Effector memory CD8-positive, alpha-beta T cell (primary cell): Measurements from ENCODE around the gene ACKR3.
A peak's percentile ranks its signal among the peaks of the same experiment; 100 is the strongest.

Source experiments
- ATAC-seq: fragments of 150-1000 bp; cut with Tn5 transposase; replicated peaks from 2 replicates; pipeline ENCODE4 v1.10.0; 2021; ENCODE audit warnings: mild to moderate bottlenecking, moderate library complexity
- DNase-seq, 3 experiments: peaks; one replicate each; pipeline ENCODE4 v3.0.0; 2021
- H3K27ac Mint-ChIP-seq, 2 donors: one replicate each; pipeline ENCODE4 v1.8.0; 2022; ENCODE audit warnings: mild to moderate bottlenecking in 2 of 2, mixed read lengths in 2 of 2, moderate library complexity in 2 of 2
- H3K27me3 Mint-ChIP-seq, 2 donors: one replicate each; pipeline ENCODE4 v1.8.0; 2022; ENCODE audit warnings: mixed read lengths in 2 of 2
- H3K36me3 Mint-ChIP-seq: one replicate; pipeline ENCODE4 v1.8.0; 2022; ENCODE audit warnings: mild to moderate bottlenecking, moderate library complexity, mixed read lengths; ENCODE audit not compliant: insufficient read depth
- H3K4me1 Mint-ChIP-seq, 2 donors: one replicate each; pipeline ENCODE4 v1.8.0; 2022; ENCODE audit warnings: low read depth in 2 of 2, mixed read lengths in 2 of 2
- H3K4me3 Mint-ChIP-seq, 2 donors: one replicate each; pipeline ENCODE4 v1.8.0; 2022; ENCODE audit warnings: mild to moderate bottlenecking in 2 of 2, mixed read lengths in 2 of 2, moderate library complexity in 2 of 2
- H3K9me3 Mint-ChIP-seq, 2 donors: one replicate each; pipeline ENCODE4 v1.8.0; 2022; ENCODE audit warnings: mixed read lengths in 2 of 2
- total RNA-seq, 9 experiments: gene quantifications; one replicate each; lab custom pipeline; 2026; lab: John Stamatoyannopoulos, UW

ACKR3 gene
- total RNA-seq: 0 to 2.9 (median 0.67) reads per million in 9 experiments

DNA sequence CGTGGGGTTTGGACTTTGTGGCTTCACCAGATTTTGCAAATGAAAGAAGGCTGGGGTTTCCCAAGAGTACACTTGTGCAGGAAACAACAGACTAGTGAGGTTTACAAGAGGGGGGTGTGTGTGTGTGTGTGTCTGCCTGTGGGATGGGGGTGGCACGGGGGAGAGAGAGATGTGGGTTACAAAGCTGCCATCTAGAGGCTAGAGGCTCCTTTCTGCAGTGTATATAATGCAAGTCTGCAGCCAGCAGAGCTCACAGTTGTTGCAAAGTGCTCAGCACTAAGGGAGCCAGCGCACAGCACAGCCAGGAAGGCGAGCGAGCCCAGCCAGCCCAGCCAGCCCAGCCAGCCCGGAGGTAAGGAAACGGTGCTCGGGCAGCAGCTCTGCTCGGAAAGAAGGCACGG, at the start of gene ACKR3:
Gene ACKR3 (plus strand): TSS at position 253 of the 401 bp plus-strand sequence. CDS start 10,641 bp downstream, outside the sequence.
- Mint-ChIP-seq H3K4me3 (peak within 1 kb of the TSS; percentile 76 to 83), H3K27me3 (no peaks in the 10 kb centered on the region), H3K36me3 (peaks cover 9% of the 10 kb centered on the region), H3K9me3 (no peaks in the 10 kb centered on the region), H3K4me1 (peaks cover 23 to 24% of the 10 kb centered on the region in 2 donors), H3K27ac (peak within 1 kb of the TSS; percentile 14 to 79)
- DNase-seq (peak; percentile 69 to 73 (median 70)), ATAC-seq (peak; percentile 95)

DNA sequence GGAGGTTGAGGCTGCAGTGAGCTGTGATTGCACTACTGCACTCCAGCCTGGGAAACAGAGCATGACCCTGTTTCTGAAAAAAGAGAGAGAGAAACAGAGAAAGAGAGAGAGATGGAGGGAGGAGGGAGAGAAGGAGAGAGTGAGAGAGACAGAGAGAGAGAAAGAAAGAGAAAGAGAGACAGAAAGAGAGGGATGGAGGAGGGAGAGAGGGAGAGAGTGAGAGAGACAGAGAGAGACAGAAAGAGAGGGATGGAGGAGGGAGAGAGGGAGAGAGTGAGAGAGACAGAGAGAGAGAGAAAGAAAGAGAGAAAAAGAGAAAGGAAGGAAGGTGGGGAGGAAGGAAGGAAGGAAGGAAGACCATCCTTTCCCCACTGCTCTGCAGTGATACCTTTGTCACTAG, 48.1 kb upstream of the ACKR3 start:
- no peaks in the 10 kb centered on the region for H3K9me3 Mint-ChIP-seq
- H3K36me3 Mint-ChIP-seq: no peaks in the 10 kb centered on the region
- peaks cover 24% of the 10 kb centered on the region in 2 donors for H3K27me3 Mint-ChIP-seq
- no peak overlapping the region for H3K27ac Mint-ChIP-seq
- no peak for ATAC-seq
- H3K4me1 Mint-ChIP-seq: peaks cover 0 to 6% of the 10 kb centered on the region in 2 donors
- no peak overlapping the region for H3K4me3 Mint-ChIP-seq
- no peak for DNase-seq

DNA sequence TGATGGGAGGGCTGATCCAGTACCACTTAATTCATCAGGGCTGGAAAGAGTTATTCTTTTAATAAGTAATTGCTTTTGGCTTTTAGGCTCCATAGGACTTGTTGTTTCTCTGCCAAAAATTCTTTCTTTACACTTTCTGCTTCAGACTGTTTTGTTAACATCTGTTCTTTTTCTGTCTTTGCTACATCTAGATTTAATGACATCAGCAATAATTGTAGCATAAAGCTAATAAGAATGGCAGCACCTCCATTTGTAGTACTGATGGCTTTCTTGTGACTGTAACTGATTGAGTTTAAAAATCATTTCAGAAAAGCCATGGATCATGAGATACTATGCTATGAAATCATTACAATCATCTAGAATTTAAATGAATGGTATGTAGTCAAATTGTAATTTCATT, 46.4 kb upstream of the ACKR3 start:
- no peaks in the 10 kb centered on the region for H3K36me3 Mint-ChIP-seq
- H3K27ac Mint-ChIP-seq: no peak overlapping the region
- DNase-seq (no peak), ATAC-seq (no peak)
- H3K9me3 Mint-ChIP-seq: no peaks in the 10 kb centered on the region
- peaks cover 0 to 6% of the 10 kb centered on the region in 2 donors for H3K4me1 Mint-ChIP-seq
- H3K4me3 Mint-ChIP-seq: no peak overlapping the region
- H3K27me3 Mint-ChIP-seq: peaks cover 24% of the 10 kb centered on the region in 2 donors

DNA sequence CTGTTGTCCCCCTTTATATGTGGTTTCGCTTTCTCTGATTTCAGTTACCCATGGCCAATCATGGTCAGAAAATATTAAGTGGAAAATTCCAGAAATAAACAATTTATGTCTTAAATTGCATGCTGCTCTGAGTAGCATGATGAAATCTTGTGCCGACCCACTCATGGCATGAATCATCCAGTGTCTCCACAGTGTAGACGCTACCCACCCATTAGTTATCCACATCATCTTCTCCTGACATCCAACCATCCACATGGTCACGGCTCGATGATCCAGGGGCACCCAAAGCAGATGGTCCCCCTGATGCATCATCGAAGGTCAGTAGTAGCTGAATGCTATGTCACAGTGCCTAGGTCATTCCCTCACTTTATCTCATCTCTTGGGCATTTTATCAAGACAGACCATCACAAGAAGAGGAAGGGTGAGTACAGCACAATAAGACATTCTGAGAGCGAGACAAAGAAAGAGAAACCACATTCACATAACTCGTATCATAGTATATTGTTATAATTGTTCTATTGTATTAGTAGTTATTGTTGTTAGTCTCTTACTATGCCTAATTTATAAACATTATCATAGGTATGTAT, 44.1 kb upstream of the ACKR3 start:
- Mint-ChIP-seq H3K4me1 (peaks cover 0 to 6% of the 10 kb centered on the region in 2 donors), H3K4me3 (no peak overlapping the region), H3K27ac (no peak overlapping the region), H3K9me3 (no peaks in the 10 kb centered on the region), H3K27me3 (peaks cover 24% of the 10 kb centered on the region in 2 donors), H3K36me3 (no peaks in the 10 kb centered on the region)
- no peak for DNase-seq
- ATAC-seq: no peak

DNA sequence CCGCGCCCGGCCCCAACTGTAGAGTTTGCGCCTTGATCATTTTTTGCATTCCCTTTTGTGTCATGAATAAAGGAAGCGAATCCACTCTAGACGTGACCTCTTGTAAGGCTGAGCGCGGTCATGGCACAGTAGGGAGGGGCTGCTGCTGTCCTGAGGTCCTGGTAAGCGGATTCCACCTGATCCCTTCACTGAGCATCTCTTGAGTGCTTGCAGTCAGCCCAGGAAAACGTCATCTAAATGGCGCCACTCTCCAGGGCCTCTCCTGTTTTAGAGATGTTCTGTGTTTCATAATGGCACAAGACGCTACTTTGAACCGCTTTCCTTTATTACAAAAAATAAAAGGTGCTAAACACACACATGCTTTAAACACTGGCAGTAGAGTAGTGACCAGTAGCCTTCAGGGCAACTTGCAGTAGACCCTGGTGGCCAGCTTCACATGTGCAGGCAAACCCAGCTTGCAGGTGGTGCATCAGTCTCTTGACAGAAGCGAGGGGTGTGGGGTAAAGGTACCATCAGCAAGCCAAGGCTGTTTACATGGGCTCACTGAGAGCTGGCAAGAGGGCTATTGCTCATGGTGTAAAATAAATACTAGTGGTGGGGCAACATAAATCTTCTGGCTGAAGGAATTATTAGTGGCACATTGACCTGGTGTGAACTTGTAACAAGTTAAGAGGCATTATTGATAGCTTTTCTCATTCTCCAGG, 43.0 kb upstream of the ACKR3 start:
- DNase-seq (no peak), ATAC-seq (no peak)
- no peak overlapping the region for H3K4me3 Mint-ChIP-seq
- no peak overlapping the region for H3K27ac Mint-ChIP-seq
- H3K9me3 Mint-ChIP-seq: no peaks in the 10 kb centered on the region
- peaks cover 0 to 3% of the 10 kb centered on the region in 2 donors for H3K4me1 Mint-ChIP-seq
- no peaks in the 10 kb centered on the region for H3K36me3 Mint-ChIP-seq
- peaks cover 16 to 24% of the 10 kb centered on the region in 2 donors for H3K27me3 Mint-ChIP-seq

DNA sequence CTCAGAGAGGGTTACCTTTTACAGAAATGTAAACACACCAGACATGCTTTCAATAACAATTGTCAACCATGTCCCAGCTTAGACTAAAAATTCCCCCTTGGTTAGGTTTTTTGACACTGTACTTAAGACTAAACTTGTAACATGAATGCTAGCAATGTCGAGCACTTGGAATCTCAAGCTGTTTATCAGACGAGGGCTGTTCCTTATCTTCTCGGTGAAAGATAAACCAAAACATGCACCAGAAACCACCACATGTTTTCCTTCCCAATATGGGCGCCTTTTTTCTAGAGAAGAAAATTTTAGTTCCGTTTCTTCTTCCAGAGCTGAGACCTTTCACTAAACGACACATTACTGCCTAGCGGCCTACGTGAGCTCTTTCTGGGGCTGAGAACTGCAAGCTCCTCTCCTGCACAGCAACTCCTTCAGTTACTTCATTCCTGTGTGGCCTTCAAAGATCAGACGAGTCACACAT, 42.4 kb upstream of the ACKR3 start:
- Mint-ChIP-seq H3K4me1 (no peaks in the 10 kb centered on the region), H3K36me3 (no peaks in the 10 kb centered on the region), H3K27me3 (peaks cover 13 to 24% of the 10 kb centered on the region in 2 donors), H3K9me3 (no peaks in the 10 kb centered on the region), H3K27ac (no peak overlapping the region), H3K4me3 (no peak overlapping the region)
- DNase-seq: no peak
- no peak for ATAC-seq

DNA sequence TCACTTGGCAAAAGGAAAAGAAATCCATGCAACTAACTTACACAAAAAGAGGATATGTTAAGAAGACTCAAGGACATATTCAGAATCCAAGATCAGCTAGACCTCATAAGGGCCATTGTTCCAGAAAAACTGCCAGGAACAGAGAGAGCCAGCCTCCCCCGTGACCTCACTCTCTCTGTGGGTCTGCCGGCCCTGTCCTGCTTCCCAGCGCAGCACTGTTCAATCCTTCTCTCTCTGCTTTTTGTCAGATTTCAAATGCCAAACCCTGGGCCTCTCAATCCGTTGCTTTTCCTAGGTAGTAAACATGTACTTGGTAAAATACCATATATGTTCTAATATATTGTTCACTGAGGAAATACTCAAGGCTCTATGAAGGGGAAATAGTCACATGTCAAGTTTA, 40.0 kb upstream of the ACKR3 start:
- no peak overlapping the region for H3K27ac Mint-ChIP-seq
- H3K9me3 Mint-ChIP-seq: no peaks in the 10 kb centered on the region
- H3K36me3 Mint-ChIP-seq: no peaks in the 10 kb centered on the region
- DNase-seq: no peak
- H3K27me3 Mint-ChIP-seq: peaks cover 4 to 13% of the 10 kb centered on the region in 2 donors
- peaks cover 0 to 5% of the 10 kb centered on the region in 2 donors for H3K4me1 Mint-ChIP-seq
- ATAC-seq: no peak
- H3K4me3 Mint-ChIP-seq: no peak overlapping the region

DNA sequence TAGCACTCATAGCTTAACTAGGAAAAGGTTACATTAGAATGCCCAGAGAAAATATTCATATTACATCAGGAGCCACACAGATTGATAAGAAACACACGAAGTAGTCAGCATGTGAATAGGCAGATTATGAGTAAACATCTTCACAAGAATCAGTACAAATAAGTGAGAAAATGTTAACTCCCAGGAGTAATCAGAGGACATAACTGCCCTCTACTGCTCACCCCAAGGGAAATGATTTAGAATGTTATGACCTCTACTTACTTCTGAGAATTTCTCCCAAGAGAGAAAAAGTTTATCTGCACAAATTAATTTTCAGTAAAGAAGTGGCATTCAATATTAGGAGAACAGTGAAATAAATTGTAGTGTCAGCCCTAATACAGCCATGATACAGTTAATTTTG, 39.1 kb upstream of the ACKR3 start:
- H3K9me3 Mint-ChIP-seq: no peaks in the 10 kb centered on the region
- peaks cover 5% of the 10 kb centered on the region in 2 donors for H3K4me1 Mint-ChIP-seq
- no peak overlapping the region for H3K27ac Mint-ChIP-seq
- DNase-seq (no peak), ATAC-seq (no peak)
- peaks cover 2% of the 10 kb centered on the region for H3K36me3 Mint-ChIP-seq
- peaks cover 0 to 4% of the 10 kb centered on the region in 2 donors for H3K27me3 Mint-ChIP-seq
- H3K4me3 Mint-ChIP-seq: no peak overlapping the region

DNA sequence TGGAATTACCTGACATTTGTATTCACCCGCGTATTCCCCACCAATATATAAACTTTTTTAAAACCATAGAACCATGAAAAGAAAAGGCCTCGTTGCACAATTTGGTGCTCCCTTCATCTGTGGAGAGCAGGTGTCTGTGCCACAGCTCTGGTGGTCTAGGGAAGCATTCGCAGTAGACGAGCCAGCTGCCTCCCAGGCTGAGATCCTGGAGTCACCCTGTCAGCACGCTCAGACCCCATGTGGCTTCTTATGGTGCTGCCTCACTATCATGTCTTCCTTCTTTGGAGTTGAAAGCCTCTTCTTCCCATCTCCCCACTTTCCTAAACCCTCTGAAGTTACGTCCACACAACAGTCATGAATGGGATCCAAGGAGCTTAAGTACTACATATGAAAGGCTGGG, 38.4 kb upstream of the ACKR3 start:
- ATAC-seq (no peak), DNase-seq (no peak)
- Mint-ChIP-seq H3K27ac (no peak overlapping the region), H3K27me3 (no peaks in the 10 kb centered on the region), H3K9me3 (no peaks in the 10 kb centered on the region), H3K4me1 (peaks cover 9 to 11% of the 10 kb centered on the region in 2 donors), H3K4me3 (no peak overlapping the region), H3K36me3 (peaks cover 3% of the 10 kb centered on the region)

DNA sequence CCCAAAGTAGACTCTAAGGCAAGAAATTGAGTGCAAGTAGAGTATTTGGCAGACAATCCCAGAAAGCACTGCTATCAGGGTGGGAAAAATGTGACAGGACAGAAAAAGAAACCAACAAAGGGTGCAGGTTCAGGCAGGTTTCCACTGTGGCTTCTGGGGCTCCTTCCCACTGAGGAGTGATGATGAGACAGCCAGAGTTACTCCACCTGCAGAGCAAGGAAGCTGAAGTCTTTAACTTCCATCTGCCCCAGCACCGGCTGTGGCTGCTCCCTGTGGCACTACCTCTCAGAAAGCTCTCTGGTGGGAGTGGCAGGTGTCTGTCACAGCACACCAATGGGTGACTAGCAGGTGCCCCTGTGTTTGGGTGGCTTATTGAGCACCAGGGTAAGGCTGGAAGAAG, 37.6 kb upstream of the ACKR3 start:
- no peaks in the 10 kb centered on the region for H3K9me3 Mint-ChIP-seq
- H3K27ac Mint-ChIP-seq: peak overlapping the region in 1 of 2 donors; percentile 56
- ATAC-seq: no peak
- H3K4me3 Mint-ChIP-seq: no peak overlapping the region
- H3K36me3 Mint-ChIP-seq: peaks cover 5% of the 10 kb centered on the region
- no peaks in the 10 kb centered on the region for H3K27me3 Mint-ChIP-seq
- DNase-seq: no peak
- H3K4me1 Mint-ChIP-seq: peaks cover 17 to 19% of the 10 kb centered on the region in 2 donors

DNA sequence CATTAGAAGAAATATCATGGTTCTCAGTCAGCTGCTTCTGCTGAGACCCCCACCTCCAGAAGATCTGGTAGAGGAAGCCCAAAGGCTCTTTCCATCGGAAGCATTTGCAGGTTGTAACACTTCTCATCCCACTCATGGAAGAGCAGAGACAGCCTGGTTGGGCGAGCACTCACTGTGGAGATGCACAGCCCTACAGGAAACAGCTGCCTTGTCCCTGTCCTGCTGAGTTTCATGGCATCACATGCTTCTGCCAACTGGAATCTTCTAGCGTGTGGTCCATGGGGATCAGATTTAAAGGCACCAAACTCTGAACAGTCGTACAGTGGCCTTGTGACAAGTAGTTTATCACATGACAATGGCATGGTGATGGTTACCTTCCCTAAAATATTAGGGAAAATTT, 36.3 kb upstream of the ACKR3 start:
- DNase-seq (no peak), ATAC-seq (no peak)
- H3K36me3 Mint-ChIP-seq: peaks cover 8% of the 10 kb centered on the region
- H3K9me3 Mint-ChIP-seq: no peaks in the 10 kb centered on the region
- no peak overlapping the region for H3K27ac Mint-ChIP-seq
- H3K4me1 Mint-ChIP-seq: peaks cover 27 to 28% of the 10 kb centered on the region in 2 donors
- no peaks in the 10 kb centered on the region for H3K27me3 Mint-ChIP-seq
- no peak overlapping the region for H3K4me3 Mint-ChIP-seq

DNA sequence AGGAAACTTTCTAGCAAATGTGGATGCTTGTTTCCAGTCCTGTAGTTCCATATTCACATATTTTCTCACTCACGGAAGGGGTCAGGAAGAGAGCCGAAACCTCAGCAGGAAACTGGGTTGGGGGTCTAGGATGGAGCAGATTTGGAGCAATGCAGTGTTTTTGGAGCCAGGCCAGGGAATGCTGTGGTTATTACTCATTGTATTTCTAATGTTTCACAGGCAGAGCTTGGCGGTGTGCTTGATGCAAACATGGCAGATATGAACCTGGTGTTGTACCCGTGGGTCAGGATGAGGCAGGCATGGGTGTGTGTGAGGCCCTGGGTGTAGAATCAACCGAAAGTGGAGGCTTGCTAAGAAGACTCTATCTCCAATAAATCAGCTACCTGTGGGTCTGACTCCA, 34.6 kb upstream of the ACKR3 start:
- DNase-seq (no peak), ATAC-seq (no peak)
- H3K27ac Mint-ChIP-seq: peak overlapping the region; percentile 97 to 99
- H3K4me3 Mint-ChIP-seq: peak overlapping the region; percentile 98
- no peaks in the 10 kb centered on the region for H3K27me3 Mint-ChIP-seq
- peaks cover 10% of the 10 kb centered on the region for H3K36me3 Mint-ChIP-seq
- H3K9me3 Mint-ChIP-seq: no peaks in the 10 kb centered on the region
- peaks cover 40 to 41% of the 10 kb centered on the region in 2 donors for H3K4me1 Mint-ChIP-seq

DNA sequence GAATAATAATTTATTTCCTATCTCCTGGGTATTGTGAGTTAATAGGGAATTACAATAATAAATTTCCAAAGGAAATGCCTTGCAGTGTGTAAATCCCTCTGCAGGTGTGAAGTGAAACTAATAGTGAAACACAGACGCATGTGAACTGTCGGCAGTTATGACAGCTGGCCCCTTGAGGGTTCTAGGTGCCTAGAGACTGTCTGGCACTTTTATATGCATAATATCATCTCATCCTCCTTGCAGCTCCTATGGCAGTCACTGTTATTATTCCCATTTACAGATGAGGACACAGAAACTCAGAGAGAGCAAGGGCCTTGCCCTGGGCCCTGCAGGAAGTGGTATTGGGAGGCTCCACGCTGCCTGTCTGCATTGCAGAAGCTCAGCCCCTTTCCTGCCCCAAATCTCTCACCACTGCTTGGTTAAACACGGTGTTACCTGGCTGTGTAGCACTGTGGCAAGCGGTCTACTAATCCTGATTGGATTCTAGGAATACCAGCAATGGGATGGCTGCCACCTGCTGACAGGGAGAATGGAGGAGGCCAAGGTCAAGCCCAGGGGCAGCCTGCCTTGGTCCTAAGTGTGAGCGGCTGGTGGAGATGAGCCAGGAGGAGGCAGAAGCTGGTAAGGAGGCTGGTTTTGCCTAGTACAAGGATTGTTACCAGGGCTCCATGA, 32.8 kb upstream of the ACKR3 start:
- ATAC-seq (peak; percentile 88), DNase-seq (peak; percentile 40 to 55 (median 48))
- Mint-ChIP-seq H3K27ac (peak overlapping the region; percentile 97 to 99), H3K36me3 (peaks cover 10% of the 10 kb centered on the region), H3K27me3 (no peaks in the 10 kb centered on the region), H3K4me1 (peaks cover 53 to 59% of the 10 kb centered on the region in 2 donors), H3K4me3 (peak overlapping the region; percentile 98), H3K9me3 (peaks cover 0 to 4% of the 10 kb centered on the region in 2 donors)
